ENCODE data around the gene CBY1.
"Not testable (repeated sequence)": the region's sequence is repeated elsewhere in the genome, so short reads cannot be mapped to it uniquely, and the experiment has no call there.

Gene CBY1

DNA sequence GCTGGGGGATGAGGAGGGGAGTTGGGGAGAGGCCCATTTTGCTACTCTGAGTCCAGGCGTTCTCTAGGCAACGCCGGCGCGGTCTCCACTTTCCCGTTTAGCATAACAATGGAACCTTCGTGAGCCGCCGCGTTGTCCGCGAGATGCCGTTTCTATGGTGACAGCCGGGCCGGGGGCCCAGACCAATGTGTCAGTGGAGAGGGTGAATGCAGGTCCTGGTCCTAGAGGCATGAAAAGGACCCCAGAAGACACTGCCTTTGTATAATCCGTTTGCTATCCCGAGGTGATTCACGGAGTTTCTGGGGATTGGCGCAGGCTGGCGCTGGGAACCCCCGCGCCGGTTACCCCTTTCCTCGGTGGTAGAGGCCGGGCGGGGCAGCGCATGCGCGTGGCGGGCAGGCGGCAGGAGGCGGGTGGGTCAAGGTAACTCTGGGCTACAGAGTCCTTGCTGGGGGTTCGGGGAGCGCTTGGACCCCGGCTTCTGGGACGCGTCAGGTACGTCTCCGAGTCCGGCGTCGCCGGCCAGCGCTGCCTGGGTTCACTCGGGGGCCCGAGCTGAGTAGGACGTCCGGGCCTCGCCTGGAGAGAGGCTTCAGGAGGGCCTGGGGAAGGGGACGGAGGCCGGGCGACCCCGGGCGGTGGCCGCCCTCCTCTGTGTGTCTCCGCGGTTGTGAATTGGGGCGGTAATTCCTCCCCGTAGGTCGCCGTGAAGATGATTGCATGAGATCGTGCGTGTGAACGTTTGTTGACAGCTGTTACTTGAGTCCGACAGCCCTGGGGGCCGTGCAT lies at the start of gene CBY1, which contains the start of gene FAM227A:
Gene CBY1, plus strand, starts transcription at position 383 of the 789 bp plus-strand sequence. CDS start 11,417 bp downstream, outside the sequence.
Gene FAM227A, minus strand, starts transcription at position 137 of the 789 bp plus-strand sequence. CDS start 6,224 bp downstream, outside the sequence.
- DNase-seq (ENCODE audit: low spot score), result peak; percentile 96

DNA sequence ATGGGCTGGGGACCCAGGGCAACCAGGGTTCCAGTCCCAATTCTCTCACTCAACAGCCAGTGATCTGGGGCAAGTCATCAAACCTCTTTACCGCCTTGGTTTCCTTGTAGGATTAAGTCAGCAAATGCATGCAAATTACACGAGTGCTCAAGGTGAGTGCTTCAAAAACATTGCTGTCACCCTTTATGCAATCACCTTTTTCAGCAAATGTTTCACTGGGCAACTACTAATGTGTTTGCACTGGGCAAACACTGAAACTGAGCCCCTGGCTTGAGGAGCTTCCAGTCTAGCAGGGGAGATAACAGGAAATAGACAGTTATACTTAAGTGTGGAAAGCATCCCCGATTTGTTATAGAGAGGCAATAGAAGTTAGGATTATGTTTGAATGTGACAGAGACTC lies 48.8 kb upstream of the CBY1 start:
- DNase-seq (ENCODE audit: low spot score), result no peak

DNA sequence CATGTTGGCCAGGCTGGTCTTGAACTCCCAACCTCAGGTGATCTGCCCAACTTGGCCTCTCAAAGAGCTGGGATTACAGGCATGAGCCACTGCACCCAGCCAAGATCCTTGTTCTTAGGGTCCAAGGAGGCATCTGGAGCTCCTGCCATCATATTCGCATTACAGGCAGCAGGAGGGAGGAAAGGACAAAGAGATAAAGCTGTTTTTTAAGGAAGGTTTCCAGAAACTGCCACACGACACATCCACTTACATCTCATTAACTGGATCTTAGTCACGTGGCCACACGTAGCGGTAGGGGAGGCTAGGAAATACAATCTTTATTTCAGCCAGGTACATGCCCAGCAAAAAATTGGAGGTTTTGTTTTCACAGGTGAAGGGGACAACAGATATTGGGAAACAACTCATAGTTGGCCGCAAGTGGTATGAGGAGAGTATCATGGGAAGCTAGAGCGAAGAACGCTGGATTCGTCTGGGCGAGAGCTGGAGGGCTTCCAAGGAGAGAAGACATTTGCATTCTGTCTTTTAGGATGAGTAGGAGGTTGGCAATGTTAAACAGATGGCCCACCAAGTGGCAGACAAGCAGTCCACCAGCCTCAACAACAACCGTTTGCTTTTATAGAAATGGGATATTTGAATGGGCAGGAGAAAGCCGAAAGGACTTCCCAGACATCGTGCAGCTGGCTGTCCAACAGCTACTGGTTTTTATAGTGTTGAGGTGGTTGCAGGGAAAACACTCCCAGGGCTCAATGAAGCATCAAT lies 47.3 kb upstream of the CBY1 start:
- DNase-seq (ENCODE audit: low spot score), result no peak

- no peak for DNase-seq (ENCODE audit: low spot score)
Measured at GRCh38 chr22:38610234-38610633, 46.2 kb upstream of the CBY1 start.

GRCh38 chr22:38611559-38611958 lies 44.9 kb upstream of the CBY1 start:
- DNase-seq (ENCODE audit: low spot score), result no peak

- DNase-seq (ENCODE audit: low spot score), result no peak
Measured at GRCh38 chr22:38612217-38613006, 44.0 kb upstream of the CBY1 start.

- no peak for DNase-seq (ENCODE audit: low spot score)
Measured at GRCh38 chr22:38613588-38613987, 42.9 kb upstream of the CBY1 start.

DNA sequence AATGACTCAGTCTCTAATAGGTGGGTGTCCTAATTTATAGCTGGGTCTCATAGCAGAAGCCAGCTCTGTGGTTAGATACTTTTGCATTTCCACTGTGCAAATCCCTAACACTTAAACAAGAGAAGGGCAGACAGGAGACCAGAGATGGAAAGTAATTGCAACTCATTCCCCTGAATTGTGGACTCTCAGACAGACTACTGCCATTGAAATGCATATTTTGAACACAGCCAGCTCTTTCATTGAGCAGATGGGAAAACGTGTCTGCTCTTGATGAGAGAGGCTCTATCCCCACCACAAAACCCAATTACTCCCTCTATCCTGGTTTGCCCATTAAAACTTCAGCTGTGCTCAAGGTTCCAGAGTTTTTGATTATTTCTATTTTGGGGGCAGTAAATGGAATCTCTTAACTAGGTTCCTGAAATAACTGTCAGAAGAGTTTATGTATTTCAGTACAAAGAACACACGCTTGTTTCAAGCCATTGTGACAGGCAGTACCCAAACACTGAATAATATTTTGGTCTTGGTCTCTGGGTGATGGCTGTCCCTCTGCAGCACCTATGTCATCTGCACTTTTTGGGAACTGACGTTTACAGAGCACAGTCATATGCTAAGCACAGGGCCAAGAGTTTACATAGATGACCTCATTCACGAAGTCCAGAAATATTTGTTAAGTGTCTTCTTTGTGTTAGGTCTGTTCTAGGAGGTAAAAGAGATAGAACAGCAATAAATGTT lies 41.9 kb upstream of the CBY1 start:
- DNase-seq (ENCODE audit: low spot score), result no peak

- DNase-seq (ENCODE audit: low spot score), result not testable (repeated sequence)
Measured at GRCh38 chr22:38615064-38615405, 41.4 kb upstream of the CBY1 start.

GRCh38 chr22:38618258-38618657 lies 38.2 kb upstream of the CBY1 start:
- no peak for DNase-seq (ENCODE audit: low spot score)

DNA sequence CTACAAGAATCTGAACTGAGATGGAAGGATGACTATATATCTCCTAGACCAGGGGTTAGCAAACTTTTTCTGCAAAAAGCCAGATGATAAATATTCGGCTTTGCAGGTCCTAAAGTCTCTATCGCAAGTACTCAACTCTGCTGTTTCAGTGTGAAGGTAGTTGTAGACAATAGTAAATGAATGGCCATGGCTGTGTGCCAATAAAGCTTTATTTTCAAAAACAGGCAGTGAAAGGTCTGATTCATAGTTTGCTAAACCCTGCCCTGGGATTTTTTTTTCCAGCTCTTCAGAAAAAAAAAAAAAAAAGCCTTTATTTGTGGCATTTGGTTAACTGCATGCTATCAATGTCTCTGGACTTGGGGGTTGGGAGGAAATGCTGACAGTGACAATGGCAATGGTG lies 37.8 kb upstream of the CBY1 start:
- DNase-seq (ENCODE audit: low spot score), result no peak

DNA sequence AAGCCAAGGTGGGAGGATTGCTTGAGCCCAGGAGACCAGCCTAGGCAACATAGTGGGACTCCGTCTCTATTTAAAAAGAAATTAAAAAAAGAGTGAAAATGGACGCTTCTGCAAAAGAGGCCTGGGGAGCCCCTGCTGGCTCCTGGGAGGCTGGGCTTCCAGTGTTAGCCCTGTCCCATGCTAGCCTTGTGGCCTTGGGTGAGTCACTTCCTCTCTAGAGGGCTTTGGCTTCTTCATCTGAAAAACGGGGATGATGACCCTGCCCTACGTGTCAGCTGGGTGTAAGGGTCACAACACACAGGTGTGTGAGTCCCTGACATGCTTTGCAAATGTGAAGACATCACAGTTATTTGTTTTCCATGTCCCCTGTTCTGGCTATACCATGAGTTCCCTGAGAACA lies 33.1 kb upstream of the CBY1 start:
- no peak for DNase-seq (ENCODE audit: low spot score)

- no peak for DNase-seq (ENCODE audit: low spot score)
Measured at GRCh38 chr22:38628444-38628843, 28.0 kb upstream of the CBY1 start.

DNA sequence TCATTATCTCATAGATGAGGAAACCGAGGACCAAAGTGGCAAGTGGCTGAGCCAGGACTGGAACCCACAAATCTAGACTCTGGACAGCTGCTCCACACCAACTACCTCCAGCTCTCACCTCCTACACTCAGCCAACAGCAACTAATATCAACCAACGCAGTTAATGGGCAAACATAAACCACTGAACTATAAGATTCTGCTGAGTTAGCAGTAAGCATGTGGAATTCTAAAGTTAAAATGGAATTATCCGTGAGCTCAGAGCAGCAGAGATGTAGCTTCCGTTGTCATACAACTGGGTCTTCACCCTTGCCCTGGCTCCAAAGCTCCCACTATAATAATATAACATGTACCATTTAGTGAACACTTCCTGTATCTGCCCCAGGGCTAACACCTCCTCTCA lies 27.3 kb upstream of the CBY1 start:
- DNase-seq (ENCODE audit: low spot score), result no peak

GRCh38 chr22:38631724-38632123 lies 24.7 kb upstream of the CBY1 start:
- DNase-seq (ENCODE audit: low spot score), result no peak

DNA sequence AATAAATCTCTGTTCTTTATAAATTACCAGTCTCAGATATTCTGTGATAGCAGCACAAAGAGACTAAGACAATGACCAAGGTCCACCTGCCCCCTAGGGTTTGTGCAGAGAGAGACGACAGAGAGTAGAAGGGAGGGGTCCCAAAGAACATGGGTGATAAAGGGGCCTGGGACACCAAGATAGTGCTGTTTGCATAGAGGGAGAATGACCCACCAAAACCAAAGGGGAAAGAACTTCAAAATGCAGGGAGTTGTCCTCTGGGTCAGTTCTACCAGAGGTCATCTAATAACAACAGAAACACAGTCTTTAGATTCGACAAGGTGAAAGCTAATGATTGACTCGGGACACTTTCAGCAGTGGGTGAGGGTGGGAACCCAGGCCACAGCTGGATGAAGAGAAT lies 23.9 kb upstream of the CBY1 start:
- DNase-seq (ENCODE audit: low spot score), result no peak

DNA sequence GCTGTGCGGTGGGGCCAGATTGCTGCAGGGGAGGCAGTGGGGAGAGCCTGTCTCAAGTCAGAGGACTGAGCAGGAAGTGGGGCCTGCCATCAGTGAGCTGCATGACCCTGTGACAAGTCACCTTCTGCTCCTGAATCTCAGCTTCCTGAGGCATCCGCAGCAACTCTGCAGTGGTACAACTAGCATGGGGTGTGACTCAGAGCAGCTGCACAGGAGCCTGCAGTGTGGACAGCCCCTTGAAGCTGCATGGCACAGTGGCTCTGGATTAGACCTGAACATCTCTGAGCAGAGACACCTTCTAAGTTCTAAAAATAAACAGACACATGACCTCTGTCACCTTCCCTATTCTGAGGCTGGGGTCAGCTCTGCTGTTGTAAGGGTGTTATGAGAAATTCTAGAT lies 18.2 kb upstream of the CBY1 start:
- no peak for DNase-seq (ENCODE audit: low spot score)

DNA sequence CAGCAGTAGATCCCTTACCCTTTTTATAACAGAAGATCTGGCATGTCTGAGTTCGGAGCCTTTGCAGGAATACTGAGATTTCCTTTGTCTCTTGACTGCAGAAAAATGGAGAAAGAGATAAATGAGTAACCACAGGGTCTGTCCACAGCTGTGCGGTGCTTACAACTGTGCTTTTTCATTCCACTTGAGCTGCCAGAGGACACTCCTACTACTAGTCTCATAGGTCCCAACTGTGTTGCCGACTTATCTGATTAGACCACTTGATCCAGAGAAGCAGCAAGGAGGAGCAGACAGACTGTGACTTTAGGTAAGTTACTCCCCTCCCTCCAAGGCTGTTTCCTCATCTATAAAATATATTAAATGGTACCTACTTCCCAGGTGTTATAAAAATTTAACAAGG lies 17.7 kb upstream of the CBY1 start:
- DNase-seq (ENCODE audit: low spot score), result no peak

DNA sequence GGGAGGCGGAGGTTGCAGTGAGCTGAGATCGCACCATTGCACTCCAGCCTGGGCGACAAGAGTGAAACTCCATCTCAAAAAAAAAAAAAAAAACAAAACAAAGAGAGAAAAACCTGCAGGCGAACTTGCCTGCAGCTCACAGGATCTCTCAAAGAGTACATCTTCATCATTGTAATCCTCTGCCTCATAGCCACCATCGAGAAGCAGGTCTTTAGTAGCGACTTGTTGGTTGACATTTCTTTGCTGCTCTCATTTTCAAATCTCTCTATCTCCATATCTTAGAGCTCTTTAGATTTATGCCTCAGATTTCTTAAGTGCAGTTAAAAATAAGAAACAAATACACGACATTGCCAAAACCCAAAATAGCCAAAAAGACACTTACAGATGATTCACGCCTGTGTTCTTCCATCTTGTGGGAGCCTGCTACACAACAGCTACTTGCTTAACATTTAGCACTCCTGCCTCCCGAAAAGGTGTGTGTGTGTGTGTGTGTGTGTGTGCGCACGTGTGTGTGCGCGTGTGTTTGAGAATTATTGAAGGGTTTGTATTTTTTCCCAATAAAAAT lies 14.9 kb upstream of the CBY1 start:
- DNase-seq (ENCODE audit: low spot score), result no peak

DNA sequence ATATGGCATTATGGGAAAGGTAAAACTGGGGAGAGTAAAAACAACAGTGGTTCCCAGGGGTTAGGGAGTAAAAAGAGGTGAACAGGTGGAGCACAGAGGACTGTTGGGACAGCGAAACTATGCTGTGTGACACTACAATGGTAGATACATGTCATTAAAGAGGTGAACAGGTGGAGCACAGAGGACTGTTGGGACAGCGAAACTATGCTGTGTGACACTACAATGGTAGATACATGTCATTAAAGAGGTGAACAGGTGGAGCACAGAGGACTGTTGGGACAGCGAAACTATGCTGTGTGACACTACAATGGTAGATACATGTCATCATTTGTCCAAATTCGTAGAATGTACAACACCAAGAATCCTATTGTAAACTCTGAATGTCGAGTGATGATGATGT lies 12.2 kb upstream of the CBY1 start:
- not testable (repeated sequence) for DNase-seq (ENCODE audit: low spot score)

- no peak for DNase-seq (ENCODE audit: low spot score)
Measured at GRCh38 chr22:38645430-38645829, 11.0 kb upstream of the CBY1 start.

Measured in ecto neural progenitor cell (in vitro differentiated cells).